ENCODE measurements around the gene PRKCI. TPM values are rescaled to one million over a fixed set of nuclear protein-coding genes. Genes with fewer than 3 reads are reported as not detected.

Gene PRKCI
- total RNA-seq, 1 donor from 2014 or later: 175 TPM

DNA sequence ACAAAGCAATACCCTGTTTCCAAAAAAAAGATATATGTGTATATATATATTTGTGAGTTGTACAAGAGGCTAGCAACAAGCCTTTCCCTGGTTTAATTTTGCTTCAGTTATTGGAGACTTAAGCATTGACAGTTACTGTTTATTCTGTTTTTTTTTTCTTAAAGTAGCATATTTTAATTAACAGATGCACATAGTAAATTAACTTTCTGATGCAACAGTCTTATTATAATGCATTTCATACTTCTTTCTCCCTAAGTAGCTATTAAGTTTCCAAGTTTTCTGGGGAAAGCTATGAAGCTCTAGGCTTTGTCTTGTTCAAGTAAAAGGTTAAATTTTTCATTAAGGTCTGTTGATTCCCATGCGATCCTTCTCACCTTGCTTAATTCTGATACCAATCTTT is 17.9 kb downstream of the PRKCI start:
- TF ChIP-seq, protein P1, sequence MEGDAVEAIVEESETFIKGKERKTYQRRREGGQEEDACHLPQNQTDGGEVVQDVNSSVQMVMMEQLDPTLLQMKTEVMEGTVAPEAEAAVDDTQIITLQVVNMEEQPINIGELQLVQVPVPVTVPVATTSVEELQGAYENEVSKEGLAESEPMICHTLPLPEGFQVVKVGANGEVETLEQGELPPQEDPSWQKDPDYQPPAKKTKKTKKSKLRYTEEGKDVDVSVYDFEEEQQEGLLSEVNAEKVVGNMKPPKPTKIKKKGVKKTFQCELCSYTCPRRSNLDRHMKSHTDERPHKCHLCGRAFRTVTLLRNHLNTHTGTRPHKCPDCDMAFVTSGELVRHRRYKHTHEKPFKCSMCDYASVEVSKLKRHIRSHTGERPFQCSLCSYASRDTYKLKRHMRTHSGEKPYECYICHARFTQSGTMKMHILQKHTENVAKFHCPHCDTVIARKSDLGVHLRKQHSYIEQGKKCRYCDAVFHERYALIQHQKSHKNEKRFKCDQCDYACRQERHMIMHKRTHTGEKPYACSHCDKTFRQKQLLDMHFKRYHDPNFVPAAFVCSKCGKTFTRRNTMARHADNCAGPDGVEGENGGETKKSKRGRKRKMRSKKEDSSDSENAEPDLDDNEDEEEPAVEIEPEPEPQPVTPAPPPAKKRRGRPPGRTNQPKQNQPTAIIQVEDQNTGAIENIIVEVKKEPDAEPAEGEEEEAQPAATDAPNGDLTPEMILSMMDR (IDR thresholded peaks at IDR 0.05; ENCODE audit: partially characterized antibody, unreplicated experiment): no peak
- Mint-ChIP-seq H3K4me3 (ENCODE audit: unreplicated experiment) (no peak overlapping the region), H3K27me3 (ENCODE audit: unreplicated experiment) (no peaks in the 10 kb centered on the region), H3K9me3 (ENCODE audit: unreplicated experiment) (peaks cover 4% of the 10 kb centered on the region), H3K36me3 (ENCODE audit: unreplicated experiment) (peaks cover 5% of the 10 kb centered on the region), H3K4me1 (ENCODE audit: low read depth, unreplicated experiment) (peaks cover 9% of the 10 kb centered on the region), H3K27ac (ENCODE audit: unreplicated experiment) (no peak overlapping the region)
- DNase-seq: no peak

DNA sequence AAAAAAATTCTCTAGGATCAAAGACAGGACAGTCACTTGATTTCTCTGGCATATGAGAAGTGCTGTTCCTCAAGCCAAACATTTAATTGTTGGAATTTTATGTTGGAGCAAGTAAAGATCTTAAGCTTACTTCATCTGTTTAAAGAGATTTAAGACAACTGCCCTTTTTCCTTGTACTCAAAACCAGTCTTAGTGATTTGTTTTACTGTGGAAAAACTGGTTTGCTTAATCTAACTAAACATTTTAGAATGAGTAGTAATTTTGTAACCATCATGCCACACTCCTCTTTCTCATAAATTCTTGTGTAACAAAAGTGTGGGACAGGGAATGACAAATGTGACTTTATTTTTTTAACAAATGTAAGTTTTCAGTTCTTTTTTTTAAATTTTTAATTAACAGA is 18.4 kb downstream of the PRKCI start:
- H3K27ac Mint-ChIP-seq (ENCODE audit: unreplicated experiment): no peak overlapping the region
- peaks cover 4% of the 10 kb centered on the region for H3K9me3 Mint-ChIP-seq (ENCODE audit: unreplicated experiment)
- H3K27me3 Mint-ChIP-seq (ENCODE audit: unreplicated experiment): peaks cover 4% of the 10 kb centered on the region
- no peak for DNase-seq
- H3K36me3 Mint-ChIP-seq (ENCODE audit: unreplicated experiment): peaks cover 5% of the 10 kb centered on the region
- peaks cover 14% of the 10 kb centered on the region for H3K4me1 Mint-ChIP-seq (ENCODE audit: low read depth, unreplicated experiment)
- no peak overlapping the region for H3K4me3 Mint-ChIP-seq (ENCODE audit: unreplicated experiment)
- TF ChIP-seq, protein P1 (IDR thresholded peaks at IDR 0.05; ENCODE audit: partially characterized antibody, unreplicated experiment): no peak

DNA sequence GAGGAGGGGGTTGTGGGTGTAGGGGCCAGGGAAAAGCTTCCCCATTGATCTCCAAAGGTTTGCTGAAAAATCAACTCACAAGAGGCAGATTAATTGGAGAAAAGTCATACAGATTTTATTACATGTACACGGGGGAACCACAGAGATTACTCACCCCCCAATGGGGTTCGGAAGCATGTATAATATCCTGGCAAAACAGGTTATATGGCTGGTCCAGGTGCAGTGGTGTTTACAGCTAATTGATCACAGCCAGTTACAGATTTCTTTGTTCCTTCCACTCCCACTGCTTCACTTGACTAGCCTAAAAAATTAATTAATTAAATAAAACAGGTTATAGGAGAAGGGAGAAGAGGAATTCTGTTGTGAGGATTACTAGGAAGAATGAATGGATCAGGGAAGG is 22.4 kb downstream of the PRKCI start:
- Mint-ChIP-seq H3K9me3 (ENCODE audit: unreplicated experiment) (peaks cover 6% of the 10 kb centered on the region), H3K4me3 (ENCODE audit: unreplicated experiment) (no peak overlapping the region)
- DNase-seq: no peak

DNA sequence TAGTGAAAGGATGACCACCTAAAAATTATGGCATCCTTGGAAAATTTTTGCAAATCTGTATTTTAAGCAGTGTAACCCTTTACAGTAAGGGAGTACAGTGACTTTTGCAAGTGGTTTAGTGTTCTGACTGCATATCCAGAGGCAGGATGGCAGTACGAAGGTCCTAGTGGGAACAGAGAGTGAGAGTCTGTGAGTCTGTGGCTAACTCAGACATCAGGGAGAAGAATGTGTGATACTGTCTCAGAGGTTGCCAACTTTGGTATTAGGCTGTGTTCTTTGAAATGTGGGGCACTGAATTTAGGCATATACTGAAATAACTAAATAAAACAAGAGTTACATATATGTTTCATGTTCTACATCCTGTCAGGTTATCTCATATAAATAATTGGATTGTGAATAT is 25.7 kb downstream of the PRKCI start:
- no peaks in the 10 kb centered on the region for H3K36me3 Mint-ChIP-seq (ENCODE audit: unreplicated experiment)
- H3K4me3 Mint-ChIP-seq (ENCODE audit: unreplicated experiment): no peak overlapping the region
- peaks cover 14% of the 10 kb centered on the region for H3K4me1 Mint-ChIP-seq (ENCODE audit: low read depth, unreplicated experiment)
- TF ChIP-seq, protein P1 (IDR thresholded peaks at IDR 0.05; ENCODE audit: partially characterized antibody, unreplicated experiment): no peak
- no peak overlapping the region for H3K27ac Mint-ChIP-seq (ENCODE audit: unreplicated experiment)
- H3K27me3 Mint-ChIP-seq (ENCODE audit: unreplicated experiment): peaks cover 8% of the 10 kb centered on the region
- H3K9me3 Mint-ChIP-seq (ENCODE audit: unreplicated experiment): peaks cover 6% of the 10 kb centered on the region
- DNase-seq: no peak

More for the DNA sequence above, 22.4 kb downstream of the PRKCI start:
- TF ChIP-seq, protein P1 (IDR thresholded peaks at IDR 0.05; ENCODE audit: partially characterized antibody, unreplicated experiment): no peak
- H3K27me3 Mint-ChIP-seq (ENCODE audit: unreplicated experiment): peaks cover 6% of the 10 kb centered on the region
- H3K27ac Mint-ChIP-seq (ENCODE audit: unreplicated experiment): no peak overlapping the region
- peaks cover 5% of the 10 kb centered on the region for H3K36me3 Mint-ChIP-seq (ENCODE audit: unreplicated experiment)
- H3K4me1 Mint-ChIP-seq (ENCODE audit: low read depth, unreplicated experiment): peaks cover 14% of the 10 kb centered on the region

DNA sequence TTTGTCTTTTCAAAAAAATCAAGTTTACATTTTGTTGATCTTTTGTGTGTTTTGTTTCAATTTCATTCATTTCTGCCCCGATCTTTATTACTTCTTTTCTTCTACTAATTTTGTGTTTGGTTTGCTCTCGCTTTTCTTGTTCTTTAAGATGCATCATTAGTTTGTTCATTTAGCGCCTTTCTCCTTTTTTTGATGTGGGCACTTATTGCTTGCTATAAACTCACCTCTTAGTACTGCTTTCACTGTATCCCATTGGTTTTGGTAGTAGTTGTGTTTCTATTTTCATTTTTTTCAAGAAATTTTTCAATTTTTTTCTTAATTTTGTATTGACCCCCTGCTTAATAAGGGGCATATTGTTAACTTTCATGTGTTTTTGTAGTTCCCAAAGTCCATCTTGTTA is 34.4 kb downstream of the PRKCI start:
- TF ChIP-seq, protein P1 (IDR thresholded peaks at IDR 0.05; ENCODE audit: partially characterized antibody, unreplicated experiment): no peak
- Mint-ChIP-seq H3K27ac (ENCODE audit: unreplicated experiment) (no peak overlapping the region), H3K36me3 (ENCODE audit: unreplicated experiment) (peaks cover 17% of the 10 kb centered on the region), H3K4me3 (ENCODE audit: unreplicated experiment) (no peak overlapping the region), H3K4me1 (ENCODE audit: low read depth, unreplicated experiment) (peaks cover 3% of the 10 kb centered on the region), H3K9me3 (ENCODE audit: unreplicated experiment) (peaks cover 3% of the 10 kb centered on the region), H3K27me3 (ENCODE audit: unreplicated experiment) (no peaks in the 10 kb centered on the region)
- DNase-seq: no peak
